Measurements from ENCODE around the gene SOX4. TPM values are rescaled to one million over a fixed set of nuclear protein-coding genes. Genes with fewer than 3 reads are reported as not detected.

Gene SOX4
- total RNA-seq, 8 experiments from 2014 or later: 4.5 to 195 (median 137) TPM

DNA sequence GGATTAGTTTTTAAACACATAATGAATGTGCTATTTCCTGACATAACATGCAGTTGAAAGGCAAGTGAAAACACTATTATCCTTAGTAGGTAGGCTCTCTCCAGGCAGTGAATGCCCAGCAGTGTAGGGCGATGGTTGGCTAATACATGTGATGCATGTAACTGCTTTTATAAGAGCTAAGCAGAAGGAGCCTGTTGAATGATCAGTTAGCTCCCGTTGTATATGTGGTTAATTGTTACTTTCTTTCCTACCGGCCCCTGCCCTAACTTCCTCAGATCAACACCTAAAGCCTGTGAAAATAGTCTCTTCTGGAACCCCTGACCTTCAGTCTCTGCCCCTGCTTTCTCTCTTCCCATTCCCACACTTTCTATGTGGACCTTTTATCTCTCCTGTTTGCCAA, 10.5 kb downstream of the SOX4 start:
- in situ Hi-C loops (cut with MboI; ENCODE audit: low pct_unique_long_range_greater_than_20kb in 2 of 9, low sequenced_read_pairs in 9 of 9, unreplicated experiment in 9 of 9): loop anchor here in 2 of 9 experiments (25.0 kb wide), 1 partner anchor 533 kb away; no protein-coding TSS in a partner anchor
- Histone ChIP-seq H3K4me3 (no peak overlapping the region), H3K27ac (no peak overlapping the region), H3K4me1 (replicated peaks in 1 of 2) (peaks cover 8 to 21% of the 10 kb centered on the region in 2 donors)
- peak in 1 of 8 experiments; percentile 2 for ATAC-seq (replicated peaks in 6 of 8)
- 33 to 100% (median 67%) methylated on average over 1 to 3 of the region's 3 CpGs; no CpG with 5 or more reads in 1 of the 10 experiments for WGBS, 10 experiments

- peaks cover 8 to 10% of the 10 kb centered on the region in 2 donors for H3K4me1 ChIP-seq (replicated peaks in 1 of 2)
- ATAC-seq (replicated peaks in 6 of 8): no peak
- 0 to 95% (median 79%) methylated on average over 1 to 4 of the region's 4 CpGs; no CpG with 5 or more reads in 1 of the 10 experiments for WGBS, 10 experiments
- in situ Hi-C loops (cut with MboI; ENCODE audit: low pct_unique_long_range_greater_than_20kb in 2 of 9, low sequenced_read_pairs in 9 of 9, unreplicated experiment in 9 of 9): loop anchor here in 2 of 9 experiments (25.0 kb wide), 1 partner anchor 532 kb away; no protein-coding TSS in a partner anchor
- no peak overlapping the region for H3K27ac ChIP-seq
- no peak overlapping the region for H3K4me3 ChIP-seq
These were observed 11.6 kb downstream of the SOX4 start for GRCh38 chr6:21605166-21605565.

DNA sequence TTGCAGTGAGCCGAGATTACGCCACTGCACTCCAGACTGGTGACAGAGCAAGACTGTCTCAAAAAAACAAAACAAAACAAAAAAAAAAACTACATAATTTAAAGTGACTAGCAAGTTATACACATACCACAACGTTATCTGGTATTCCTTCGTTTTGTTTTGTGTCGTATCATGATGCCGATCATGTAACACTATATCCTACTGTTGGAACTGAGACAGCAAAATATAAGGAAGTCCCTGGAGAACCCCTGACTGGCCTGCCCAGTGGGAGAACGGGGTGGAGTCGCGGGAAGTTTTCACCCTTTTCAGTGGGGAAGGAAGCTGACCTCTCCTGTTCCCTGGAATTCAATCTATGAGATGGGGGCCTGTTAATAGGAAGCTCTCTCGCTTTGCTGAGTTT, 15.1 kb downstream of the SOX4 start:
- ATAC-seq (replicated peaks in 6 of 8): no peak
- Histone ChIP-seq H3K4me1 (replicated peaks in 1 of 2) (peaks cover 5 to 6% of the 10 kb centered on the region in 2 donors), H3K27ac (no peak overlapping the region), H3K4me3 (no peak overlapping the region)
- in situ Hi-C loops (cut with MboI; ENCODE audit: low pct_unique_long_range_greater_than_20kb in 2 of 9, low sequenced_read_pairs in 9 of 9, unreplicated experiment in 9 of 9): loop anchor here in 2 of 9 experiments (25.0 kb wide), 1 partner anchor 529 kb away; no protein-coding TSS in a partner anchor
- WGBS, 10 experiments: 56 to 100% (median 83%) methylated on average over 1 to 8 of the region's 10 CpGs; no CpG with 5 or more reads in 1 of the 10 experiments

- no peaks in the 10 kb centered on the region for H3K4me1 ChIP-seq (replicated peaks in 1 of 2)
- WGBS, 10 experiments: 100% methylated on average over 2 of the region's 28 CpGs; no CpG with 5 or more reads in 9 of the 10 experiments
- no peak overlapping the region for H3K4me3 ChIP-seq
- no peak overlapping the region for H3K27ac ChIP-seq
- in situ Hi-C loops (cut with MboI; ENCODE audit: low pct_unique_long_range_greater_than_20kb in 2 of 9, low sequenced_read_pairs in 9 of 9, unreplicated experiment in 9 of 9): loop anchor here in 2 of 9 experiments (25.0 kb wide), 1 partner anchor 527 kb away; no protein-coding TSS in a partner anchor
- no peak for ATAC-seq (replicated peaks in 6 of 8)
These were observed 16.4 kb downstream of the SOX4 start for GRCh38 chr6:21609881-21610329.

DNA sequence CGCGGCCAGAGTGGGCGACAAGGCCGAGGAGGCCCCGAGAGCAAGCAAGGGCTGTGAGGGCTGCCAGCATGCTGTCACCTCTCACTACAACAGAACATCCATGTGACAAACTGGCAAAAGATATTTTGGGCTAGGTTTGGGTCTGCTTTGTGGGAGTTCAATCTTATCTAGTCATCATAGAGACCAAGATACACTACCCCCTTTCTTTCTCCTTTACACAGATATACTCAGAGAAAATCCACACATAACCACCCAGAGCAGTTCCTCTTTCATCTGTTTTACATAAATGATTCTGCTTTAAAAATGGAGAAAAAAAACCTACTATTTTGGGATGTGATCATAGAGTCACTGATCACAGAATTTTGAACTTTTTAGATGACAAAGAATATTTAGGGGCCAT, 16.8 kb downstream of the SOX4 start:
- 100% methylated on average over 2 of the region's 5 CpGs; no CpG with 5 or more reads in 9 of the 10 experiments for WGBS, 10 experiments
- in situ Hi-C loops (cut with MboI; ENCODE audit: low pct_unique_long_range_greater_than_20kb in 2 of 9, low sequenced_read_pairs in 9 of 9, unreplicated experiment in 9 of 9): loop anchor here in 2 of 9 experiments (25.0 kb wide), 1 partner anchor 527 kb away; no protein-coding TSS in a partner anchor

DNA sequence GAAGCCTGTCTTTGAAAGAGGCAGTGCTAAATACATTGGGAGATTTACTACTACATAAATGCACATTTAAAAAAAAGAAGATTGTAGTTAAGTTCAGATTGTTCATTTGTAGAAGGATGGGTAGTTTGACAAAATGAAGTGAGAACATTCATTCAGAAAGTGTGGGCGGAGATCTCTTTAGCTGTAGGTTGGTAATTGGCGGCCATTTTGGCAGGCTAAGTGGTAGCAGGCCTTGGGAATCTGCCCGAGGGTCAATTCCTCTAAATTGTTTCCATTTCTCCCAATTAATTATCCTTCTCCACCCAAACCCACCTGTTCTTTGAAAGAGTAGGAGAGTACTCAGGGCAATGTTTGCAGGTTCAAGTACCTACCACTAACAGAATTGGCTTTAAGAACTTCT, 17.9 kb downstream of the SOX4 start:
- no peak for ATAC-seq (replicated peaks in 6 of 8)
- Histone ChIP-seq H3K4me1 (replicated peaks in 1 of 2) (peaks cover 7 to 9% of the 10 kb centered on the region in 2 donors), H3K4me3 (no peak overlapping the region), H3K27ac (no peak overlapping the region)
- in situ Hi-C loops (cut with MboI; ENCODE audit: low pct_unique_long_range_greater_than_20kb in 2 of 9, low sequenced_read_pairs in 9 of 9, unreplicated experiment in 9 of 9): loop anchor here in 2 of 9 experiments (25.0 kb wide), 1 partner anchor 526 kb away; no protein-coding TSS in a partner anchor
- WGBS, 10 experiments: 54 to 94% (median 90%) methylated on average over 2 to 3 of the region's 3 CpGs; no CpG with 5 or more reads in 2 of the 10 experiments

More for the DNA sequence above, 16.8 kb downstream of the SOX4 start:
- Histone ChIP-seq H3K4me1 (replicated peaks in 1 of 2) (no peaks in the 10 kb centered on the region), H3K27ac (no peak overlapping the region), H3K4me3 (no peak overlapping the region)
- no peak for ATAC-seq (replicated peaks in 6 of 8)

DNA sequence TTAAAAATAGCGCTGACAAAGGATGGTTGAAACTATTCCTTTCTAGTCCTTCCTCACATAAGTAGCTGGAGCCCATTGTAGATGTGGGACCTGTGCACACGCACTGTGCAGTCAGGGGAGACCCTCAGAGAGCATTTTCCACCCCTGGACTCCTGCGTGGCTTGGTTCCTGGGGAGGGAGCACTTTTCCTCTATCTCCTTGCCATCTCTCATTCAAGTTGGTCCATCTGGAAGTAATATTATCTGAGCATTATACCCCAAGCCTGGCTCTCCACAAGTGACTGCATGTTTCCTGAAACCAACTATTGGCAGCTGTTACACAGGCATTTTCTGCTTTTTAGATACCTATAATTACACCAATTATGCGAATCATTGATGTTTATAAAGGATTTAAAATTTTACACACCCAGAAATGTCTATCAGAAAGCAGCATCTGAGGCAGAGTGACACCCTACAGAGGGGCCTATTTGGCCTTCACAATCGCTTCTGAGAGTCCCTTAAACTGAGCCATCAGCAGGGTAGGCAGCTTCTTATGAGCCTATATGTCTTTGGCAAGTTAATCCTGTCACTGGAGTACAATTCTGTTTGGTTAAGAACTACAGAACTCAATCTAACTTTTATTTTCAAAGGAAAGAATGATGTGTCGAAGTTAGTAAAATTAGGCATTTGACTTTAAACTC, 18.7 kb downstream of the SOX4 start:
- in situ Hi-C loops (cut with MboI; ENCODE audit: low pct_unique_long_range_greater_than_20kb in 2 of 9, low sequenced_read_pairs in 9 of 9, unreplicated experiment in 9 of 9): loop anchor here in 2 of 9 experiments (25.0 kb wide), 1 partner anchor 525 kb away; no protein-coding TSS in a partner anchor
- ATAC-seq (replicated peaks in 6 of 8): no peak
- Histone ChIP-seq H3K4me3 (no peak overlapping the region), H3K27ac (no peak overlapping the region), H3K4me1 (replicated peaks in 1 of 2) (peaks cover 7 to 9% of the 10 kb centered on the region in 2 donors)
- WGBS, 10 experiments: 46 to 100% (median 94%) methylated on average over 1 to 5 of the region's 6 CpGs; no CpG with 5 or more reads in 1 of the 10 experiments

DNA sequence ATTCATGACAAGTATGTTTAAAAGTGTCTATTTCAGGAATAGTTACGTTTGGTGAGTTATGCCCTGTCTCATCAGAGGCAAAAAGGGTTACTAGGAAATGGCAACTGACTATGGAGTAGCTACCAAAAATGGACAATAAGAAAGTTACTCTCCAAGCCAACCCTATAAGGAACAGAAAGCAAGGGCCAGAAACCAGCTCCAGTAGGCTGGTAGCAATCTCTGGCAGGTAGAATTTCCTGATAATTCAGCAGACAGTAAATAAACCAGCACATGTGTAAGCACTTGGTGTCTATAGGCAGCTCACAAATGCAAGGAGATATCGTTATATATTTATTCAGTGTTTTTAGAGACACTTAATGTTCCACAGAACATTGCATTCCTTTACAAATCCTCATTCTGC, 20.3 kb downstream of the SOX4 start:
- Histone ChIP-seq H3K4me3 (no peak overlapping the region), H3K27ac (no peak overlapping the region), H3K4me1 (replicated peaks in 1 of 2) (peaks cover 7 to 9% of the 10 kb centered on the region in 2 donors)
- in situ Hi-C loops (cut with MboI; ENCODE audit: low pct_unique_long_range_greater_than_20kb in 2 of 9, low sequenced_read_pairs in 9 of 9, unreplicated experiment in 9 of 9): loop anchor here in 2 of 9 experiments (25.0 kb wide), 1 partner anchor 523 kb away; no protein-coding TSS in a partner anchor
- WGBS, 10 experiments: 14 to 100% (median 73%) methylated on average over 1 to 2 of the region's 2 CpGs
- peak in 1 of 8 experiments; percentile 11 for ATAC-seq (replicated peaks in 6 of 8)

DNA sequence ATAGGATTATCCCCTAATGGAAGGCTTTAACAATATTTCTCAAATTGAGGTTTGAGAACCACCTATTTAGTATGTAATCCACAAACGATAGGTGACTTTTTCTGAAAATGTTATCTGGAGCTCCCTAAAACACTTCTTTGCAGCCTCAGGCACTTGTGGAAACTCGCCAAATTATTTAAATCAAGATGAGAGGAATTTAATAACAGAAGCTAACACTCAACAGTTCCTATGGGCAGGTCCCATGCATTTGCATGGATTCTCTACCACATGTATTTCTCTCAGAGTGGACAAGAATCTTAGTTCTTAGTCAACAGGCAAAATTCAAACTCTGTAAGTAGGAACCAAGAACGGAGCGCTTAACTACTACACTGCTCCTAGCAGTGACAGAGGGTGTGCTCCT, 20.7 kb downstream of the SOX4 start:
- in situ Hi-C loops (cut with MboI; ENCODE audit: low pct_unique_long_range_greater_than_20kb in 2 of 9, low sequenced_read_pairs in 9 of 9, unreplicated experiment in 9 of 9): loop anchor here in 2 of 9 experiments (25.0 kb wide), 1 partner anchor 523 kb away; no protein-coding TSS in a partner anchor
- H3K4me1 ChIP-seq (replicated peaks in 1 of 2): peaks cover 7 to 9% of the 10 kb centered on the region in 2 donors
- ATAC-seq (replicated peaks in 6 of 8): peak in 2 of 8 experiments; percentile 62 to 66
- H3K27ac ChIP-seq: no peak overlapping the region
- 63 to 100% (median 89%) methylated on average over 1 to 4 of the region's 4 CpGs; no CpG with 5 or more reads in 1 of the 10 experiments for WGBS, 10 experiments
- H3K4me3 ChIP-seq: no peak overlapping the region

GRCh38 chr6:21615504-21615903, 22.0 kb downstream of the SOX4 start:
- ATAC-seq (replicated peaks in 6 of 8): peak in 1 of 8 experiments; percentile 12
- in situ Hi-C loops (cut with MboI; ENCODE audit: low pct_unique_long_range_greater_than_20kb in 2 of 9, low sequenced_read_pairs in 9 of 9, unreplicated experiment in 9 of 9): loop anchor here in 2 of 9 experiments (25.0 kb wide), 1 partner anchor 522 kb away; no protein-coding TSS in a partner anchor
- no peak overlapping the region for H3K4me3 ChIP-seq
- 18 to 100% (median 69%) methylated on average over 1 to 3 of the region's 3 CpGs; no CpG with 5 or more reads in 1 of the 10 experiments for WGBS, 10 experiments
- peaks cover 7 to 9% of the 10 kb centered on the region in 2 donors for H3K4me1 ChIP-seq (replicated peaks in 1 of 2)
- H3K27ac ChIP-seq: no peak overlapping the region

DNA sequence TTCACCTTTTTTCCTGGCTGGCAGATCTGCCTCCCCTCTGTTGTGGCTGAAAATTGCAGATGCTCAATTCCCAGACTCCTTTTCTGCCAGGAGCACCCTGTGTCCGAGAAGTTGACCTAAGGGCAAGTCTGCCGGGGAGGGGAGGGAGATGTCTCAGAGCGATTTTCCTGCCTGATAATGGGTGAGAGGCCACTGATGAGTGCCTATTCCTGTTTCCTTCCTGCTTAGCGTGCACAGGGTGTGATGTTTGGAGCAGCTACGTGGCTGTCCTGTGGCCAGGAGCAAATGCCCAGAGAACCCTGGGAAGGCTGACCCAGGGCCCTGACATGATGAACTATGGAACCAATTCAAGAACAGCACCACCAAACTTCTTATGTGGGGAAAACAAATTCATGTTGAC, 22.5 kb downstream of the SOX4 start:
- peaks cover 7 to 9% of the 10 kb centered on the region in 2 donors for H3K4me1 ChIP-seq (replicated peaks in 1 of 2)
- no peak overlapping the region for H3K27ac ChIP-seq
- peak in 1 of 8 experiments; percentile 21 for ATAC-seq (replicated peaks in 6 of 8)
- WGBS, 10 experiments: 40 to 79% (median 68%) methylated on average over 1 to 5 of the region's 5 CpGs; no CpG with 5 or more reads in 2 of the 10 experiments
- in situ Hi-C loops (cut with MboI; ENCODE audit: low pct_unique_long_range_greater_than_20kb in 2 of 9, low sequenced_read_pairs in 9 of 9, unreplicated experiment in 9 of 9): loop anchor here in 2 of 9 experiments (25.0 kb wide), 1 partner anchor 521 kb away; no protein-coding TSS in a partner anchor
- no peak overlapping the region for H3K4me3 ChIP-seq

GRCh38 chr6:21625642-21626041, 32.1 kb downstream of the SOX4 start:
- in situ Hi-C loops (cut with MboI; ENCODE audit: low pct_unique_long_range_greater_than_20kb in 2 of 9, low sequenced_read_pairs in 9 of 9, unreplicated experiment in 9 of 9): no loop called here
- no peak for ATAC-seq (replicated peaks in 6 of 8)
- 50 to 100% (median 81%) methylated on average over 1 to 7 of the region's 7 CpGs; no CpG with 5 or more reads in 1 of the 10 experiments for WGBS, 10 experiments
- no peak overlapping the region for H3K4me3 ChIP-seq
- H3K27ac ChIP-seq: no peak overlapping the region
- no peaks in the 10 kb centered on the region for H3K4me1 ChIP-seq (replicated peaks in 1 of 2)

DNA sequence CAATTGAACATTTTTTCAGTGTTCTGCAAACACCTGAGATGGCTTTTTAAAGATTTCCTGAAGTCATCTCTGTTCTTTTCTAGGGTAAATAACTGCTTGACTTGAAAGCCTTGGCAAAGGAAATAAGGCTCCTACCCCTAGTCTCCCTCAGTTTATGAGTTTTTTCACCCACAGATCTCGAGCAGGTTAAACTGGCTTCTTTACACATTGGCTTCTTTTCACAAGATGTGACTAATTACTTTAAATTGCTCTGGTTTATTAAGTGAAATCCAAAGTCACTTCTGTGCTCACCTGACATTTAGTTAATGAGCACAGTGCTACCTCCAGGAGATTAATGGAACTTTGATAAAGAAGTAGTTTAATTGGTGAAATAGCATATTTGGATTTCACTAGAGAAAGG, 33.2 kb downstream of the SOX4 start:
- H3K4me3 ChIP-seq: no peak overlapping the region
- no peak for ATAC-seq (replicated peaks in 6 of 8)
- H3K27ac ChIP-seq: no peak overlapping the region
- H3K4me1 ChIP-seq (replicated peaks in 1 of 2): no peaks in the 10 kb centered on the region
- in situ Hi-C loops (cut with MboI; ENCODE audit: low pct_unique_long_range_greater_than_20kb in 2 of 9, low sequenced_read_pairs in 9 of 9, unreplicated experiment in 9 of 9): no loop called here
- WGBS, 10 experiments: 43 to 100% (median 70%) methylated on average over 1 of the region's 1 CpG; no CpG with 5 or more reads in 3 of the 10 experiments
